Mesendoderm (in vitro differentiated cells): Measurements from ENCODE around the gene MTR.

Experiments used
- DNase-seq: peaks from one replicate; pipeline ENCODE4 v3.0.0; 2013
- H2AK5ac ChIP-seq: 2 replicates; pipeline ENCODE4 v1.6.1; 2013; ENCODE audit warnings: low read length, inconsistent platforms
- H2BK120ac ChIP-seq: 2 replicates; pipeline ENCODE4 v1.6.1; 2013; ENCODE audit warnings: low read depth, mild to moderate bottlenecking, low read length, moderate library complexity, mixed read lengths
- H2BK15ac ChIP-seq: replicated peaks from 2 replicates; pipeline ENCODE4 v1.6.1; 2013; ENCODE audit warnings: low read depth, mild to moderate bottlenecking, moderate library complexity
- H2BK5ac ChIP-seq: 2 replicates; pipeline ENCODE4 v1.6.1; 2013; ENCODE audit warnings: low read length, inconsistent platforms
- H3K18ac ChIP-seq: 2 replicates; pipeline ENCODE4 v1.6.1; 2013; ENCODE audit warnings: mild to moderate bottlenecking, low read length, mixed read lengths
- H3K23ac ChIP-seq: one replicate; pipeline ENCODE4 v1.6.1; 2013; ENCODE audit warnings: low read length
- H3K27ac ChIP-seq: 2 replicates; pipeline ENCODE4 v1.5.1; 2013; ENCODE audit warnings: low read depth, mild to moderate bottlenecking, inconsistent platforms, low read length, moderate library complexity
- H3K27me3 ChIP-seq: 2 replicates; pipeline ENCODE4 v1.6.1; 2013; ENCODE audit warnings: low read length, control low read depth, mild to moderate bottlenecking, inconsistent platforms; ENCODE audit not compliant: insufficient read depth, poor library complexity
- H3K36me3 ChIP-seq: 2 replicates; pipeline ENCODE4 v1.6.1; 2013; ENCODE audit warnings: low read length, inconsistent platforms; ENCODE audit not compliant: control insufficient read depth, insufficient read depth
- H3K4ac ChIP-seq: one replicate; pipeline ENCODE4 v1.6.1; 2013; ENCODE audit warnings: low read depth, mild to moderate bottlenecking, low read length, moderate library complexity
- H3K4me1 ChIP-seq: 2 replicates; pipeline ENCODE4 v1.6.1; 2013; ENCODE audit warnings: low read depth, low read length, inconsistent platforms; ENCODE audit not compliant: control insufficient read depth
- H3K4me2 ChIP-seq: 2 replicates; pipeline ENCODE4 v1.6.1; 2013; ENCODE audit warnings: low read length
- H3K4me3 ChIP-seq: 2 replicates; pipeline ENCODE4 v1.5.1; 2013; ENCODE audit warnings: mild to moderate bottlenecking, low read length
- H3K56ac ChIP-seq: one replicate; pipeline ENCODE4 v1.6.1; 2013; ENCODE audit warnings: low read length
- H3K79me1 ChIP-seq: 2 replicates; pipeline ENCODE4 v1.6.1; 2013; ENCODE audit warnings: low read length, inconsistent platforms
- H3K79me2 ChIP-seq: 2 replicates; pipeline ENCODE4 v1.6.1; 2013; ENCODE audit warnings: mild to moderate bottlenecking, low read length; ENCODE audit not compliant: control insufficient read depth, insufficient read depth
- H3K9ac ChIP-seq: 2 replicates; pipeline ENCODE4 v1.6.1; 2013; ENCODE audit warnings: low read length, inconsistent platforms
- H4K5ac ChIP-seq: one replicate; pipeline ENCODE4 v1.6.1; 2013; ENCODE audit warnings: low read length
- H4K8ac ChIP-seq: one replicate; pipeline ENCODE4 v1.6.1; 2013; ENCODE audit warnings: low read depth, mild to moderate bottlenecking, control low read depth, low read length, moderate library complexity
- WGBS: extraction: QIAGEN DNeasy Blood & Tissue Kit; methylation state at CpG from one replicate; pipeline ENCODE4 v1.1.7; 2013; ENCODE audit warnings: low lambda C conversion rate, missing lambda C conversion rate; ENCODE audit not compliant: insufficient coverage; ENCODE audit errors: extremely low coverage; 5-methylcytosine and 5-hydroxymethylcytosine counted together

The MTR gene

DNA sequence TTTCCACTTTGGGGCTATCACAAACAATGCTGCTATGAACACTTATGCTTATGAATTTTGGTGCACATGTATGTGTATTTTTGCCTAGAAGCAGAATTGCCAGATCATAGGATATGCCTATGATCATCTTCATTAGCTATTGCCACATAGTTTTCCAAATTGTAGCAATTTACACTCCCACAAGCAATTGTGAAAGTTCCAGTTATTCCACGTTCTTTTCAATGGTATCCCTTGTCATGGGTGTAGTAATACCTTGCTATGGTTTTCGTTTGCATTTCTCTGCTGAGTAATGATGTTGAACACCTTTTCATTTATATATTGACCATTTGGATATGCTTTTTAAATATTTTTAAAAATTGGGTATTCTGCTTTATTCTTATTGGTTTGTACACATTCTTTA, 82.6 kb downstream of the MTR start:
- Histone ChIP-seq H3K27ac (no peak overlapping the region), H3K23ac (no peak overlapping the region), H3K27me3 (no peaks in the 10 kb centered on the region), H3K4me2 (no peak overlapping the region), H4K8ac (no peak overlapping the region), H3K36me3 (no peaks in the 10 kb centered on the region), H2BK5ac (no peak overlapping the region), H3K4me1 (no peaks in the 10 kb centered on the region), H2BK120ac (no peak overlapping the region), H3K18ac (no peak overlapping the region), H3K79me2 (no peaks in the 10 kb centered on the region), H2BK15ac (no peak overlapping the region), H3K56ac (no peak overlapping the region), H3K9ac (no peak overlapping the region), H3K4me3 (no peak overlapping the region), H3K79me1 (no peaks in the 10 kb centered on the region), H4K5ac (no peak overlapping the region), H2AK5ac (no peak overlapping the region), H3K4ac (no peak overlapping the region)
- no CpG with 5 or more reads among the region's 2 CpGs for WGBS
- DNase-seq = no peak

DNA sequence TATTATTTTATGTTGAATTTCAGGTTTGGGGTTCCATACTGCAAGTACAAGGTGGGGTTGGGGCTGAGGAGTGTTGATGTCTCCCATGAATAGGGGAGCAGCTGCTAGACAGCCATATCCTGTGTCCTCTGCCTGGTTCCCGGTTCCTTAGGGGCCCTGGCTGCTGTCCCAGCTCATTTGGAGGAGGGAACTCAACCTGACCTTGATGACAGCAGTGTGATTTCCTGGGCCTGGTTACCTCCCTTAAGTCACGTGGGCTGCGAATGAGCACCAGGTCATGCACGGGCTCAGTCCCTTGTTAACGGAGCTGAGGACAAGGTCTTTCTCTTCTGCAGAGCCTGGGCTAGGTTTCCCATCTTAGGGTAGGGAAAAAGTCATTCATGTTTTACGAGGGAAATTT, 85.1 kb downstream of the MTR start:
- no peaks in the 10 kb centered on the region for H3K27me3 ChIP-seq
- no CpG with 5 or more reads among the region's 6 CpGs for WGBS
- no peak overlapping the region for H3K27ac ChIP-seq
- no peak overlapping the region for H2AK5ac ChIP-seq
- no peak for DNase-seq
- H2BK5ac ChIP-seq = no peak overlapping the region
- no peak overlapping the region for H3K4me2 ChIP-seq
- no peaks in the 10 kb centered on the region for H3K79me2 ChIP-seq
- no peak overlapping the region for H4K8ac ChIP-seq
- no peaks in the 10 kb centered on the region for H3K4me1 ChIP-seq
- H2BK15ac ChIP-seq = no peak overlapping the region
- H3K56ac ChIP-seq = no peak overlapping the region
- H3K9ac ChIP-seq = no peak overlapping the region
- no peak overlapping the region for H3K18ac ChIP-seq
- H2BK120ac ChIP-seq = no peak overlapping the region
- no peak overlapping the region for H3K4me3 ChIP-seq
- H3K79me1 ChIP-seq = no peaks in the 10 kb centered on the region
- no peak overlapping the region for H4K5ac ChIP-seq
- no peak overlapping the region for H3K4ac ChIP-seq
- no peaks in the 10 kb centered on the region for H3K36me3 ChIP-seq
- no peak overlapping the region for H3K23ac ChIP-seq

DNA sequence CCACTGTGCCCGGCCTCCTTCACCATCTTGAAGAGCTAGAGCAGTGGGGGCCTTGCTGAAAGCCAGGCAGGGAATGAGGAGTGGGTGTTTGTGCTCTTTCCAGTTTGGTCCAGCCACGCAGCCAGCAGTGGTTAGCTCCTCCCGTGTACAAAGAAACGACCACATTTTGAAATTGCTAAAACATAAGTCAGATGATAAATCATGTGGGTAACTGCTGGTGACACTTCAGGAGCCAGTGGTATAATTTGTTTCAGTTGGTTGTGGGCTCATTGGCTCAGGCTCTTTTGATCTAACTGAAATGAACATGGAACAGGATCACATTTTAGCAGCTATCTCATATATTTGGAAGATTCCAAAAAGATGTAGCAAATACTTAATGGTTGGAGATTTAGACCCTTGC, 87.6 kb downstream of the MTR start:
- H3K4me2 ChIP-seq = no peak overlapping the region
- no peak overlapping the region for H3K23ac ChIP-seq
- H2BK15ac ChIP-seq = no peak overlapping the region
- no peak overlapping the region for H4K5ac ChIP-seq
- H3K79me2 ChIP-seq = no peaks in the 10 kb centered on the region
- no peak overlapping the region for H3K4me3 ChIP-seq
- H2AK5ac ChIP-seq = no peak overlapping the region
- no peak overlapping the region for H4K8ac ChIP-seq
- no peak overlapping the region for H3K56ac ChIP-seq
- H3K9ac ChIP-seq = no peak overlapping the region
- H3K18ac ChIP-seq = no peak overlapping the region
- no peaks in the 10 kb centered on the region for H3K27me3 ChIP-seq
- H3K4ac ChIP-seq = no peak overlapping the region
- H2BK120ac ChIP-seq = no peak overlapping the region
- no peak for DNase-seq
- H2BK5ac ChIP-seq = no peak overlapping the region
- peaks cover 3% of the 10 kb centered on the region for H3K36me3 ChIP-seq
- H3K79me1 ChIP-seq = no peaks in the 10 kb centered on the region
- WGBS = no CpG with 5 or more reads among the region's 4 CpGs
- no peak overlapping the region for H3K27ac ChIP-seq
- no peaks in the 10 kb centered on the region for H3K4me1 ChIP-seq

DNA sequence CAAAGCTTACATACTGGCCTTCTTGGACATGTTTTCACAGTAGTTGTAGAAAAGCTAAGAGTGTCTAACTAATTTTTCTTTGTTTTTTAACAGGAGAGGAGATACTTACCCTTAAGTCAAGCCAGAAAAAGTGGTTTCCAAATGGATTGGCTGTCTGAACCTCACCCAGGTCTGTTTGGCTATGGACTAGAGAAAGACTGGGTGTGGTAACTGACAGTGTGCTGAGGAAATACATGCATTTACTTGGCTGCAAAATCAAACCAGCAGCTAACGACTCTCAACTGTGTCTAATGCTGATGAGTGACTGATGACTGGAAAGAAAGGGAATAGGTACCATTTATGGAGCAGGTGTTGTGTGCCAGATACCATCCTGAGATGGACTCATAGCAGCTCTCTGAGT, 91.1 kb downstream of the MTR start:
- Histone ChIP-seq H2BK120ac (no peak overlapping the region), H3K36me3 (peaks cover 3% of the 10 kb centered on the region), H4K5ac (no peak overlapping the region), H3K18ac (no peak overlapping the region), H3K56ac (no peak overlapping the region), H3K23ac (no peak overlapping the region), H3K4me2 (no peak overlapping the region), H3K79me2 (no peaks in the 10 kb centered on the region), H3K4ac (no peak overlapping the region), H3K79me1 (no peaks in the 10 kb centered on the region), H3K27ac (no peak overlapping the region), H3K27me3 (no peaks in the 10 kb centered on the region), H2BK5ac (no peak overlapping the region), H2AK5ac (no peak overlapping the region), H3K4me3 (no peak overlapping the region), H4K8ac (no peak overlapping the region), H2BK15ac (no peak overlapping the region), H3K9ac (no peak overlapping the region), H3K4me1 (no peaks in the 10 kb centered on the region)
- WGBS = no CpG with 5 or more reads among the region's 1 CpG
- no peak for DNase-seq

DNA sequence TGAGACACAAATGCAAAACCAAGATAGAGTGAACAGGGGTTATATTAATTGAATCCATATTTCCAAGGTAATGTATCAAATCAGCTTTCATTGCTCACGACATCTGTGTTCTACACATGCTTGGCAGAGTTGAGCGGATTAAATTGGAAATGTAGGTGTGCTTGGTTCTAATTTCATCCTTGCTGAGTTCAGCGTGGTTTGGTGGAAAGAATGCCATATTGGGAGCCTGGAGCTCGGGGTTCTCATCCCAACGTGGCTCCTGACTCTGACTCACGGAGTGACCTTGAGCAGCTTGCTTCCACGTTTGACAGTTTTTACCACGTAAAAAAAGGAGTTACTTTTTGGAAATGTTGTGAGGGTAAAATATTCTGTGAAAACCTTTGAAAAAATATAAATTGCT, 92.0 kb downstream of the MTR start:
- Histone ChIP-seq H3K18ac (no peak overlapping the region), H4K5ac (no peak overlapping the region), H3K23ac (no peak overlapping the region), H2BK5ac (no peak overlapping the region), H3K56ac (no peak overlapping the region), H4K8ac (no peak overlapping the region), H2BK120ac (no peak overlapping the region), H3K27me3 (no peaks in the 10 kb centered on the region), H3K4ac (no peak overlapping the region), H3K4me1 (no peaks in the 10 kb centered on the region), H2AK5ac (no peak overlapping the region), H2BK15ac (no peak overlapping the region), H3K79me2 (no peaks in the 10 kb centered on the region), H3K4me2 (no peak overlapping the region), H3K27ac (no peak overlapping the region), H3K4me3 (no peak overlapping the region), H3K9ac (no peak overlapping the region), H3K36me3 (peaks cover 3% of the 10 kb centered on the region), H3K79me1 (no peaks in the 10 kb centered on the region)
- WGBS = no CpG with 5 or more reads among the region's 8 CpGs
- DNase-seq = no peak

DNA sequence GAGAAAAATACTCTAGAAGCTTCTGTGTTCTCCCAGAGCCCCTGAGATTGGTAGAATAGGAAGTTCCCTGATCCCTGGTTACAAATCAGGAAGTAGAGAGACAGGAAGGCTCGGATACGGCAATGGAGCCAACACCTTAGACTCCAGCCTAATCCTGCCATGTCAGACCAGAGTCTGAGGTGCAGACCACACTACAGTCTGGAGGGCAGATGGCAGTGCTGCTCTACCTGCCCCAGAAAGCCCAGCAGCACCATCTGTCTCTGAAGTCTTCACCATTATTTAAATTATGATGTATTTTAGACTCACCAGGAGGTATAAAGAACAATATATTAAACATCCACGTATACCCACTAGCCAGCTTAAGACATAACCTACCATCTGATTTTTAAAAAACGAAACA, 93.0 kb downstream of the MTR start:
- H2AK5ac ChIP-seq = no peak overlapping the region
- H4K8ac ChIP-seq = no peak overlapping the region
- no peak overlapping the region for H2BK15ac ChIP-seq
- no peaks in the 10 kb centered on the region for H3K79me2 ChIP-seq
- H2BK120ac ChIP-seq = no peak overlapping the region
- H3K23ac ChIP-seq = no peak overlapping the region
- H3K4me2 ChIP-seq = no peak overlapping the region
- WGBS = no CpG with 5 or more reads among the region's 4 CpGs
- DNase-seq = no peak
- H3K9ac ChIP-seq = no peak overlapping the region
- H3K56ac ChIP-seq = no peak overlapping the region
- H3K4ac ChIP-seq = no peak overlapping the region
- no peak overlapping the region for H3K18ac ChIP-seq
- H3K36me3 ChIP-seq = peaks cover 3% of the 10 kb centered on the region
- H4K5ac ChIP-seq = no peak overlapping the region
- no peaks in the 10 kb centered on the region for H3K27me3 ChIP-seq
- no peak overlapping the region for H3K27ac ChIP-seq
- H2BK5ac ChIP-seq = no peak overlapping the region
- H3K4me3 ChIP-seq = no peak overlapping the region
- H3K79me1 ChIP-seq = no peaks in the 10 kb centered on the region
- no peaks in the 10 kb centered on the region for H3K4me1 ChIP-seq
